HepG2 (cell line): Measurements from ENCODE around the gene HNRNPA2B1. TPM values are rescaled to one million over a fixed set of nuclear protein-coding genes. Genes with fewer than 3 reads are reported as not detected.

ENCODE experiments used
- ARNT2 ChIP-seq: sonication (generic); formaldehyde crosslinking; IDR thresholded peaks from 2 replicates; pipeline ENCODE4 v1.8.0; 2022; ENCODE audit warnings: mild to moderate bottlenecking, low read depth, missing genetic modification reagents, moderate library complexity
- HCFC1 ChIP-seq: fragments of 150-350 bp; IDR thresholded peaks from 2 replicates; pipeline ENCODE4 v1.6.1; 2014; ENCODE audit warnings: low read depth, low read length
- HES4 ChIP-seq: sonication (generic); formaldehyde crosslinking; IDR thresholded peaks from 2 replicates; pipeline ENCODE4 v1.9.0; 2021; ENCODE audit warnings: mild to moderate bottlenecking, missing genetic modification reagents, borderline replicate concordance
- JDP2 ChIP-seq: sonication (generic); formaldehyde crosslinking; IDR thresholded peaks from 2 replicates; pipeline ENCODE4 v1.8.1; 2022; ENCODE audit warnings: missing genetic modification reagents, borderline replicate concordance
- JUNB ChIP-seq: sonication (generic); formaldehyde crosslinking; IDR thresholded peaks from 2 replicates; pipeline ENCODE4 v1.8.0; 2022; ENCODE audit warnings: missing genetic modification reagents, mild to moderate bottlenecking, borderline replicate concordance
- MEIS1 ChIP-seq: sonication (generic); formaldehyde crosslinking; IDR thresholded peaks from 2 replicates; pipeline ENCODE4 v1.9.0; 2021; ENCODE audit warnings: mild to moderate bottlenecking, missing genetic modification reagents, moderate library complexity, borderline replicate concordance
- MIER3 ChIP-seq: IDR thresholded peaks from 2 replicates; pipeline ENCODE4 v1.6.1; 2016; ENCODE audit warnings: missing compliant biosample characterization, borderline replicate concordance
- TCF7 ChIP-seq: sonication (generic); IDR thresholded peaks from 2 replicates; pipeline ENCODE4 v1.6.1; 2016; ENCODE audit warnings: antibody characterized with exemption, low read depth
- THAP11 ChIP-seq: IDR thresholded peaks from 2 replicates; pipeline ENCODE4 v1.6.1; 2016; ENCODE audit warnings: missing biosample characterization, missing genetic modification reagents
- ZFP36L1 ChIP-seq: sonication (generic); formaldehyde crosslinking; IDR thresholded peaks from 2 replicates; pipeline ENCODE4 v1.8.0; 2022; ENCODE audit warnings: mild to moderate bottlenecking, missing genetic modification reagents, moderate library complexity
- ZNF33B ChIP-seq: sonication (generic); formaldehyde crosslinking; IDR thresholded peaks from 2 replicates; pipeline ENCODE4 v1.5.1; 2020; ENCODE audit warnings: mild to moderate bottlenecking, missing genetic modification reagents
- ZNF616 ChIP-seq: sonication (generic); formaldehyde crosslinking; IDR thresholded peaks from 2 replicates; pipeline ENCODE4 v1.5.0; 2020; ENCODE audit warnings: low read depth, mild to moderate bottlenecking, missing genetic modification reagents
- ZNF652 ChIP-seq: IDR thresholded peaks from 2 replicates; pipeline ENCODE4 v1.6.1; 2016; ENCODE audit warnings: low read depth, borderline replicate concordance
- ZNF790 ChIP-seq: sonication (generic); formaldehyde crosslinking; IDR thresholded peaks from 2 replicates; pipeline ENCODE4 v1.8.0; 2022; ENCODE audit warnings: missing genetic modification reagents, mild to moderate bottlenecking, borderline replicate concordance
- ZNF792 ChIP-seq: IDR thresholded peaks from 2 replicates; pipeline ENCODE4 v1.6.1; 2016
- polyA plus RNA-seq, 8 experiments: library from polyadenylated mRNA; depleted of rRNA in 3 of 8; stranded (reverse) in 7 of 8; unstranded in 1 of 8; fragments of >200 nt; fragmentation: Illumina TruSeq in 4 of 8; extraction: Trizol in 4 of 8; gene quantifications; 2 replicates each; pipeline versions ENCODE4 v1.2.1 to v1.2.3, GENCODE V29; 2011 to 2016; ENCODE audit warnings: low read depth in 4 of 8, missing spikeins in 1 of 8, mixed read lengths in 1 of 8; ENCODE audit not compliant: insufficient read depth in 1 of 8
- total RNA-seq, 5 experiments: library from RNA; depleted of rRNA; stranded (reverse); fragments of >200 nt; fragmentation: Illumina TruSeq; extraction: Trizol; gene quantifications; 2 replicates each; pipeline ENCODE4 v1.2.3, GENCODE V29; 2016; ENCODE audit warnings: low read depth in 1 of 5
- TF ChIP-seq, protein P1 (sequence below): IDR thresholded peaks from 2 replicates; pipeline ENCODE4 v1.6.1; 2016; ENCODE audit warnings: mild to moderate bottlenecking
- TF ChIP-seq, protein P2 (sequence below): sonication (generic); formaldehyde crosslinking; IDR thresholded peaks from 2 replicates; pipeline ENCODE4 v1.4.0; 2020; ENCODE audit warnings: missing genetic modification reagents, borderline replicate concordance
- TF ChIP-seq, protein P3 (sequence below): sonication (generic); formaldehyde crosslinking; IDR thresholded peaks from 2 replicates; pipeline ENCODE4 v1.4.0; 2020; ENCODE audit warnings: mild to moderate bottlenecking, low read depth, missing genetic modification reagents
- TF ChIP-seq, protein P4 (sequence below): sonication (generic); formaldehyde crosslinking; IDR thresholded peaks from 2 replicates; pipeline ENCODE4 v1.5.0; 2020; ENCODE audit warnings: missing genetic modification reagents, mild to moderate bottlenecking, borderline replicate concordance
- TF ChIP-seq, protein P5 (sequence below): sonication (generic); formaldehyde crosslinking; IDR thresholded peaks from 2 replicates; pipeline ENCODE4 v1.4.0; 2020; ENCODE audit warnings: missing genetic modification reagents

HNRNPA2B1 gene
- total and polyA plus RNA-seq, 2 of the 13 experiments (the other 11 are each of a cell fraction or from before 2014, with no cell fraction given) = 193 to 412 TPM

DNA sequence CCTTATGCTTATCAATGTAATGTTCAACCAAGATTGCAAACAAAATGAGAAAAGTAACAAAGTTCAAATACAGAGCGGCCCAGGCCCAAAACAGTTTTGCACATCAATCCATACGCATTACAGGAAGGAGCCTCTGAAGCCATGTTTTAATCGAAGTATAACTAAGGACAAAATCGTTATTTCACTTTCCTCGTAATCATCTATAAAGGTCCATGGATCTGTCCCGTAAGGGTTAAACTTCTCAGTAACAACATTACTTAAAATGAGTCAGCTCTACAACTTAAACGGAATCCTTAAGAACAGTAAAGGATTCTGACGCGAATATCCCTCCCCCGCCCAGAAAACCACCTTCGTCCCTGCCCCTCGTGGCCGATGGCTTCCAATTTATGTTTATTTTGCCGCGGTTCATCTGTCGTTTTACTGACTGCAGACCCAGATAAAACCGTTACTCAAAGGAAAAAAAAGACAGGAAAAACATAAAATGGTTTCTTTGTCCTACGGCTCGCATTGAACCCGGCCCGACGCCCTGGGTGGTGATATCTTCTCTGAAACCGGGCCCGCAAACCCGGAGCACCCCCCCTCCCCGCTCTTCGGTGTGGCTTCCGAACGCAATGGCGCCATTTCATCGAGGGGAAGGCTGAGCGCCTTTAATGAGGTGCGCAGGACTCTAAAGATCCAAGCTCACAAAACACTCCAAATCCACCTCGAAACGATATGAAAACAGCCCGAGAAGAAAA lies 1.1 kb downstream of the HNRNPA2B1 start (continued):
- no peak for TF ChIP-seq THAP11
- no peak for TF ChIP-seq HES4 (CRISPR knock-in tag)
- no peak for TF ChIP-seq JUNB (CRISPR knock-in tag)
- TF ChIP-seq JDP2 (CRISPR knock-in tag) = no peak
- TF ChIP-seq, protein P1, sequence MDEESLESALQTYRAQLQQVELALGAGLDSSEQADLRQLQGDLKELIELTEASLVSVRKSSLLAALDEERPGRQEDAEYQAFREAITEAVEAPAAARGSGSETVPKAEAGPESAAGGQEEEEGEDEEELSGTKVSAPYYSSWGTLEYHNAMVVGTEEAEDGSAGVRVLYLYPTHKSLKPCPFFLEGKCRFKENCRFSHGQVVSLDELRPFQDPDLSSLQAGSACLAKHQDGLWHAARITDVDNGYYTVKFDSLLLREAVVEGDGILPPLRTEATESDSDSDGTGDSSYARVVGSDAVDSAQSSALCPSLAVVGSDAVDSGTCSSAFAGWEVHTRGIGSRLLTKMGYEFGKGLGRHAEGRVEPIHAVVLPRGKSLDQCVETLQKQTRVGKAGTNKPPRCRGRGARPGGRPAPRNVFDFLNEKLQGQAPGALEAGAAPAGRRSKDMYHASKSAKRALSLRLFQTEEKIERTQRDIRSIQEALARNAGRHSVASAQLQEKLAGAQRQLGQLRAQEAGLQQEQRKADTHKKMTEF (CRISPR knock-in tag) = no peak
- no peak for TF ChIP-seq ZNF790 (CRISPR knock-in tag)
- peak; percentile 9; the same call in 1 of the 2 replicates for TF ChIP-seq TCF7
- TF ChIP-seq, protein P2, sequence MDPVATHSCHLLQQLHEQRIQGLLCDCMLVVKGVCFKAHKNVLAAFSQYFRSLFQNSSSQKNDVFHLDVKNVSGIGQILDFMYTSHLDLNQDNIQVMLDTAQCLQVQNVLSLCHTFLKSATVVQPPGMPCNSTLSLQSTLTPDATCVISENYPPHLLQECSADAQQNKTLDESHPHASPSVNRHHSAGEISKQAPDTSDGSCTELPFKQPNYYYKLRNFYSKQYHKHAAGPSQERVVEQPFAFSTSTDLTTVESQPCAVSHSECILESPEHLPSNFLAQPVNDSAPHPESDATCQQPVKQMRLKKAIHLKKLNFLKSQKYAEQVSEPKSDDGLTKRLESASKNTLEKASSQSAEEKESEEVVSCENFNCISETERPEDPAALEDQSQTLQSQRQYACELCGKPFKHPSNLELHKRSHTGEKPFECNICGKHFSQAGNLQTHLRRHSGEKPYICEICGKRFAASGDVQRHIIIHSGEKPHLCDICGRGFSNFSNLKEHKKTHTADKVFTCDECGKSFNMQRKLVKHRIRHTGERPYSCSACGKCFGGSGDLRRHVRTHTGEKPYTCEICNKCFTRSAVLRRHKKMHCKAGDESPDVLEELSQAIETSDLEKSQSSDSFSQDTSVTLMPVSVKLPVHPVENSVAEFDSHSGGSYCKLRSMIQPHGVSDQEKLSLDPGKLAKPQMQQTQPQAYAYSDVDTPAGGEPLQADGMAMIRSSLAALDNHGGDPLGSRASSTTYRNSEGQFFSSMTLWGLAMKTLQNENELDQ = no peak
- TF ChIP-seq ARNT2 (CRISPR knock-in tag) = no peak
- TF ChIP-seq, protein P3, sequence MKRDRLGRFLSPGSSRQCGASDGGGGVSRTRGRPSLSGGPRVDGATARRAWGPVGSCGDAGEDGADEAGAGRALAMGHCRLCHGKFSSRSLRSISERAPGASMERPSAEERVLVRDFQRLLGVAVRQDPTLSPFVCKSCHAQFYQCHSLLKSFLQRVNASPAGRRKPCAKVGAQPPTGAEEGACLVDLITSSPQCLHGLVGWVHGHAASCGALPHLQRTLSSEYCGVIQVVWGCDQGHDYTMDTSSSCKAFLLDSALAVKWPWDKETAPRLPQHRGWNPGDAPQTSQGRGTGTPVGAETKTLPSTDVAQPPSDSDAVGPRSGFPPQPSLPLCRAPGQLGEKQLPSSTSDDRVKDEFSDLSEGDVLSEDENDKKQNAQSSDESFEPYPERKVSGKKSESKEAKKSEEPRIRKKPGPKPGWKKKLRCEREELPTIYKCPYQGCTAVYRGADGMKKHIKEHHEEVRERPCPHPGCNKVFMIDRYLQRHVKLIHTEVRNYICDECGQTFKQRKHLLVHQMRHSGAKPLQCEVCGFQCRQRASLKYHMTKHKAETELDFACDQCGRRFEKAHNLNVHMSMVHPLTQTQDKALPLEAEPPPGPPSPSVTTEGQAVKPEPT (CRISPR knock-in tag) = no peak
- TF ChIP-seq, protein P4, sequence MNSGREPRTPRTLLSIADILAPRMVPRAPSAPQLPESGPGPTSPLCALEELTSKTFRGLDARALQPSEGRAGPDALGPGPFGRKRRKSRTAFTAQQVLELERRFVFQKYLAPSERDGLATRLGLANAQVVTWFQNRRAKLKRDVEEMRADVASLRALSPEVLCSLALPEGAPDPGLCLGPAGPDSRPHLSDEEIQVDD (CRISPR knock-in tag) = no peak
- TF ChIP-seq, protein P5, sequence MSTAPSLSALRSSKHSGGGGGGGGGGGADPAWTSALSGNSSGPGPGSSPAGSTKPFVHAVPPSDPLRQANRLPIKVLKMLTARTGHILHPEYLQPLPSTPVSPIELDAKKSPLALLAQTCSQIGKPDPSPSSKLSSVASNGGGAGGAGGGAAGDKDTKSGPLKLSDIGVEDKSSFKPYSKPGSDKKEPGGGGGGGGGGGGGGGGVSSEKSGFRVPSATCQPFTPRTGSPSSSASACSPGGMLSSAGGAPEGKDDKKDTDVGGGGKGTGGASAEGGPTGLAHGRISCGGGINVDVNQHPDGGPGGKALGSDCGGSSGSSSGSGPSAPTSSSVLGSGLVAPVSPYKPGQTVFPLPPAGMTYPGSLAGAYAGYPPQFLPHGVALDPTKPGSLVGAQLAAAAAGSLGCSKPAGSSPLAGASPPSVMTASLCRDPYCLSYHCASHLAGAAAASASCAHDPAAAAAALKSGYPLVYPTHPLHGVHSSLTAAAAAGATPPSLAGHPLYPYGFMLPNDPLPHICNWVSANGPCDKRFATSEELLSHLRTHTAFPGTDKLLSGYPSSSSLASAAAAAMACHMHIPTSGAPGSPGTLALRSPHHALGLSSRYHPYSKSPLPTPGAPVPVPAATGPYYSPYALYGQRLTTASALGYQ (CRISPR knock-in tag) = peak; percentile 16; the same call in 1 of the 2 replicates
- TF ChIP-seq ZNF652 (CRISPR knock-in tag) = 0 out of 2 replicates have a peak, but pooled peaks have one; percentile 43
- TF ChIP-seq MIER3 (CRISPR knock-in tag) = no peak
- no peak for TF ChIP-seq ZFP36L1 (CRISPR knock-in tag)
- TF ChIP-seq HCFC1 = no peak
- TF ChIP-seq ZNF616 (CRISPR knock-in tag) = no peak
- TF ChIP-seq MEIS1 = no peak
- no peak for TF ChIP-seq ZNF33B (CRISPR knock-in tag)
- TF ChIP-seq ZNF792 = no peak
